GM12891 (cell line): ENCODE results near the gene GUCA2B.

Experiments used
- DNase-seq: peaks from one replicate; pipeline ENCODE4 v3.0.0; 2011; ENCODE audit warnings: low spot score; ENCODE audit not compliant: insufficient read length
- FAIRE-seq: peaks from 2 replicates; lab custom pipeline; 2011; peaks lifted over from hg19 to GRCh38; lab: Jason Lieb, UNC
- PAX5 ChIP-seq: IDR thresholded peaks from 2 replicates; pipeline ENCODE4 v1.6.1; 2011; ENCODE audit warnings: low read length, moderate library complexity, mild to moderate bottlenecking; ENCODE audit not compliant: insufficient read depth, severe bottlenecking
- POLR2A ChIP-seq: IDR thresholded peaks from 2 replicates; pipeline ENCODE4 v1.6.1; 2011; ENCODE audit warnings: low read depth, low read length, control low read depth
- POLR2AphosphoS5 ChIP-seq: IDR thresholded peaks from 2 replicates; pipeline ENCODE4 v1.6.1; 2011; ENCODE audit warnings: low read depth, low read length, control low read depth
- POU2F2 ChIP-seq: IDR thresholded peaks from 2 replicates; pipeline ENCODE4 v1.6.1; 2011; ENCODE audit warnings: low read depth, mild to moderate bottlenecking, control low read depth, low read length, moderate library complexity
- SPI1 ChIP-seq: IDR thresholded peaks from 2 replicates; pipeline ENCODE4 v1.6.1; 2011; ENCODE audit warnings: low read depth, low read length, control low read depth
- TAF1 ChIP-seq: IDR thresholded peaks from 2 replicates; pipeline ENCODE4 v1.6.1; 2011; ENCODE audit warnings: low read depth, low read length, control low read depth

The GUCA2B gene

GRCh38 chr1:42183957-42184268, 30.7 kb downstream of the GUCA2B start:
- no peak for FAIRE-seq
- DNase-seq: no peak
- TF ChIP-seq SPI1: no peak
- no peak for TF ChIP-seq POLR2A
- no peak for TF ChIP-seq POLR2AphosphoS5
- TF ChIP-seq PAX5: no peak
- TF ChIP-seq POU2F2: no peak
- TF ChIP-seq TAF1: no peak

GRCh38 chr1:42184616-42185015, 31.4 kb downstream of the GUCA2B start:
- FAIRE-seq: no peak
- no peak for TF ChIP-seq POLR2AphosphoS5
- no peak for TF ChIP-seq POLR2A
- no peak for TF ChIP-seq SPI1
- no peak for TF ChIP-seq TAF1
- no peak for TF ChIP-seq PAX5
- TF ChIP-seq POU2F2: no peak
- no peak for DNase-seq

DNA sequence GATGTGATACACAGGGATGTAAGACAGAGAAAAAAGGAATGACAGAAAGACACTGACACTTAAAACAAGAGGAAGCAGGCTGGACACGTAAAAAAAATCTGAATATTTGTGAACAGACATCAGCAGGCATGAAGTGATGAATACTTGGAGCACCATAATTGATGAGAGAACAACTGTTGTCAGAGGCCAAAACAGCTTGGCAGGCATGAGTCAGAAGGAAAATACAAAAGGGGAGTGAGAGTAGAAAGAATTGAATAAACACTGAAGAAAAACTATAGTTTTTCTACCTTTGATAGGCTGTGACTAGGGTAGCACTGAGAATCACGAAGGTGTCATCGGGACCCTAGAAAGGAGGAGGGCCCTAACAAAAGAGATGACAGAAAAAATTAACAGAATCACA, 32.9 kb downstream of the GUCA2B start:
- DNase-seq (no peak), FAIRE-seq (no peak)

DNA sequence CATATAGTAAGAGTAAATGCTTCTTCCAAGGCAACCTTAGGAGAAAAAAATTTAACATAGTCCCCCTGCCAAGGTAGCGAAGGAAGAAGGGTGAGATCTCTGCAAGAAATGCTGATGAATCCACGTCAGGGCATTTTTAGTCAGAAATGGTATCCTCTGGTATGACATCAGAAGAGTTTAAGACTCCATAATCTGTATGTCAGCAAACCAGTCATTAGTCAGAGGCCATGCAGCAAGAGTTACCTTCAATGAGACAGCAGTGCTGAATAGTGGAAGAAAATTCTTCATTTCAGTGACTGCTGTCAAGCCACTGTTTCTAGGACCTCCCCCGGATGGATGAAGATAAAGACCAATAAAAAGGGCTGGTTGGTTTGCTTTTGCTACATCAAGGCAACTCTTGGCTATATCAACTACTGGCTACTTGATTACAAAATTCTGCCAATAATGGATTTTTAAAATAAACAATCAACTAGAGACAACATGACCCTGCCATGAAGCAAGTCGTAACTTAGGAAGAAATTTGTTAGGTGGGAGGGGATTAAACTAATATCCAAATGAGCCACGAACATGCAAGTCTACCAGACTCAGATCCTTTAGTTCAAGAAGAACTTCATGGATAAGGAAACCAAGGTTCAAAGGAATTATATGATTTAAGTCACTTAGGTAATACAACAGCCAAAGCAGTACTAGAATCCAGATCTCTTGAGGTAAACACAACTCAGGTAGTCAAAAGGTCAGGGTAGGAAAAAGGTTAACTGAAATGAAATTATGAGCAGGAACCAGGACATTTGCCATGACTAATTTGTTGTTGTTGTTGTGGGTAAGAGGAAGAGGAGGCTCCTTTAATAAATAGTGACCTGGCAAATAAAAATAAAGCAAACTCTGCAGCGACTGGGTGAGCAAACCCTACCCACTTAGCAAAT, 37.0 kb downstream of the GUCA2B start:
- FAIRE-seq (peak; percentile 9), DNase-seq (no peak)
- TF ChIP-seq SPI1 (no peak), TAF1 (no peak), POLR2AphosphoS5 (no peak)

More for the DNA sequence above, 32.9 kb downstream of the GUCA2B start:
- TF ChIP-seq TAF1 (no peak), POLR2A (no peak), SPI1 (no peak), POU2F2 (no peak), PAX5 (no peak)

- TF ChIP-seq POLR2AphosphoS5: no peak
- TF ChIP-seq POLR2A: no peak
- TF ChIP-seq TAF1: no peak
- TF ChIP-seq SPI1: no peak
- TF ChIP-seq POU2F2: no peak
- TF ChIP-seq PAX5: no peak
- FAIRE-seq (peak; percentile 68), DNase-seq (no peak)
These were observed 38.1 kb downstream of the GUCA2B start for GRCh38 chr1:42191319-42191718.

DNA sequence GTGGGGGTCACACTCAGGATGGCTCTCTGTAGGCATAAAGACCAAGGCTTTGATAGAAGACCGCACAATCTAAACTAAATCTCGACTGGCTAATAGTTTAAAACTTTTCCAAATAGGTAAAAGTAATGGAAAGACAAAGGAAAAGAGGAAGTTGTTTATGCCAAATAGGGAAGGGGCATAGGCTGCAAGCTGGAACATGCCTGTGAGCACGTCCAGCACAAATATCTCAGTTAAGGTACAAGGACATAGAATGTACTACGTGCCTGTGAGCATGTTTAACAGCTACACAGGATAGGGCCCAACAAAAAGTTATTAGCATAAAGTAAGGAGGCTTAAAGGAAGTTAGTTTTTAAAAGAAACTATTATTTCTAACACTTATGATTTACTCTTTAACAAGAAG, 38.9 kb downstream of the GUCA2B start:
- peak; percentile 55 for FAIRE-seq
- DNase-seq: no peak

DNA sequence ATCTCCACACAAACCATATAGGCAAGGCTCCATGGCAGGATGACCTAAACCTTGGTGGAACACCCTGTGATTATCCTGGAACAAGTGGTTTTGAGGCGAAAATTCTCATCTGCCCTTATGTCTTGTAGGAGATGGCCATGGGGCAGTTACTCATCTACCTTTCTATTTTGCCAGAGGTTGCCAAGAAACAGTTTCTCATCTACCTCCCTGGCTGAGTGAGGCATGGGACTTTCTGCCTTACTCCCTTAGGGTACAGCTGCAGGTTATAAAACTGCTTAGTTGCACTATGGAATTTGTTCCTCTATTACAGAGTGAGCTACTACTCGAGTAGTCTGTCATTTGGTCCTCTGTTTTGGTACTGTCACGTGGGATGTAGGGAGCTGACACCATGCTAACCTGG, 42.6 kb downstream of the GUCA2B start:
- DNase-seq (no peak), FAIRE-seq (no peak)
- TF ChIP-seq POLR2A (no peak), PAX5 (no peak), POLR2AphosphoS5 (no peak)

More for the DNA sequence above, 38.9 kb downstream of the GUCA2B start:
- TF ChIP-seq POU2F2: no peak
- TF ChIP-seq SPI1: no peak
- TF ChIP-seq TAF1: no peak
- no peak for TF ChIP-seq POLR2A
- TF ChIP-seq PAX5: no peak
- no peak for TF ChIP-seq POLR2AphosphoS5

DNA sequence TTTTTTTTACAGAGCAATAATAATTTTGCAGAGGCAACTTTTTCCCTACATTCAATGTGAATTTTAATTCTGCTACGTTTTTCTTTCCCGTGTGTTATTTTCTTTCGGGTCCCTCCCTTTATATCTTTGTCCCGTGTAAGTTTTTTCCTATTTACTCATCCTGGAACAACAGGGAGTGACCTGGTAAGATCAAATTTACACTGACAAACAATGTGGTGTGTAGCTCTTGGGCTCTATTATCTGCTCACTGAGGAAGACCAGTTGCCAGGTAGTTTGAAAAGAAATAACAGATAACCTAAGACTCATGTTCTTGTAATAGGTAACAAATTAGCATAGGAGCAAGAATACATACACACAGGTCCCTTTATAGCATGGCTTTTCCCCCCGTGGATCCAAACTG, 45.0 kb downstream of the GUCA2B start:
- FAIRE-seq: peak; percentile 63
- TF ChIP-seq POLR2A (no peak), SPI1 (no peak), POU2F2 (no peak), POLR2AphosphoS5 (no peak), TAF1 (no peak), PAX5 (no peak)
- no peak for DNase-seq

- no peak for TF ChIP-seq TAF1
- no peak for TF ChIP-seq PAX5
- no peak for TF ChIP-seq POLR2AphosphoS5
- TF ChIP-seq POU2F2: no peak
- TF ChIP-seq POLR2A: no peak
- TF ChIP-seq SPI1: no peak
- no peak for DNase-seq
- no peak for FAIRE-seq
These were observed 48.8 kb downstream of the GUCA2B start for GRCh38 chr1:42201986-42202385.
